HEK293T (cell line): ENCODE data around the gene PSME2.

ENCODE experiments used
- CTCF ChIA-PET: fragments of 350-600 bp; formaldehyde crosslinking; extraction: SDS; loops from one replicate; lab custom pipeline; 2021; ENCODE audit warnings: antibody characterized with exemption, inconsistent platforms; lab: Yijun Ruan, JAX
- POLR2A ChIA-PET: fragments of 350-600 bp; formaldehyde crosslinking; extraction: SDS; loops from one replicate; lab custom pipeline; 2020; ENCODE audit warnings: antibody characterized with exemption, inconsistent platforms; lab: Yijun Ruan, JAX
- DNase-seq: peaks from one replicate; pipeline ENCODE4 v3.0.0; 2012; ENCODE audit warnings: mixed read lengths; ENCODE audit errors: extremely low spot score
- ARNT ChIP-seq: fragments of 450-650 bp; IDR thresholded peaks from 2 replicates; pipeline ENCODE4 v1.6.1; 2017; ENCODE audit warnings: mild to moderate bottlenecking
- BHLHE40 ChIP-seq: fragments of 450-650 bp; IDR thresholded peaks from 2 replicates; pipeline ENCODE4 v1.6.1; 2016; ENCODE audit warnings: mild to moderate bottlenecking, moderate library complexity, borderline replicate concordance
- CTBP1 ChIP-seq: fragments of 450-650 bp; IDR thresholded peaks from 2 replicates; pipeline ENCODE4 v1.6.1; 2016; ENCODE audit warnings: borderline replicate concordance
- ELF4 ChIP-seq: fragments of 450-650 bp; IDR thresholded peaks from 2 replicates; pipeline ENCODE4 v1.6.1; 2017; ENCODE audit warnings: antibody characterized with exemption
- FOXA1 ChIP-seq: fragments of 450-650 bp; IDR thresholded peaks from 2 replicates; pipeline ENCODE4 v1.6.1; 2016; ENCODE audit warnings: mild to moderate bottlenecking
- FOXK2 ChIP-seq: fragments of 450-650 bp; IDR thresholded peaks from 2 replicates; pipeline ENCODE4 v1.6.1; 2016; ENCODE audit warnings: mild to moderate bottlenecking
- FOXM1 ChIP-seq: fragments of 450-650 bp; IDR thresholded peaks from 2 replicates; pipeline ENCODE4 v1.6.1; 2017; ENCODE audit warnings: mild to moderate bottlenecking, borderline replicate concordance
- HDGF ChIP-seq: fragments of 450-650 bp; IDR thresholded peaks from 2 replicates; pipeline ENCODE4 v1.6.1; 2017; ENCODE audit warnings: antibody characterized with exemption, borderline replicate concordance
- L3MBTL2 ChIP-seq: fragments of 450-650 bp; conservative IDR thresholded peaks from 2 replicates; pipeline ENCODE4 v1.6.1; 2016; ENCODE audit warnings: mild to moderate bottlenecking
- LEF1 ChIP-seq: fragments of 450-650 bp; IDR thresholded peaks from 2 replicates; pipeline ENCODE4 v1.6.1; 2017; ENCODE audit warnings: mild to moderate bottlenecking, borderline replicate concordance
- NFRKB ChIP-seq: fragments of 450-650 bp; IDR thresholded peaks from 2 replicates; pipeline ENCODE4 v1.6.1; 2016; ENCODE audit warnings: mild to moderate bottlenecking, moderate library complexity
- SP1 ChIP-seq: fragments of 450-650 bp; IDR thresholded peaks from 2 replicates; pipeline ENCODE4 v1.6.1; 2017
- SUZ12 ChIP-seq: fragments of 450-650 bp; IDR thresholded peaks from 2 replicates; pipeline ENCODE4 v1.6.1; 2016; ENCODE audit warnings: mild to moderate bottlenecking
- TARDBP ChIP-seq: fragments of 450-650 bp; IDR thresholded peaks from 2 replicates; pipeline ENCODE4 v1.6.1; 2016
- ZNF384 ChIP-seq: fragments of 450-650 bp; IDR thresholded peaks from 2 replicates; pipeline ENCODE4 v1.6.1; 2016
- TF ChIP-seq, protein P1 (sequence below): fragments of 450-650 bp; IDR thresholded peaks from 2 replicates; pipeline ENCODE4 v1.6.1; 2016

Gene PSME2

DNA sequence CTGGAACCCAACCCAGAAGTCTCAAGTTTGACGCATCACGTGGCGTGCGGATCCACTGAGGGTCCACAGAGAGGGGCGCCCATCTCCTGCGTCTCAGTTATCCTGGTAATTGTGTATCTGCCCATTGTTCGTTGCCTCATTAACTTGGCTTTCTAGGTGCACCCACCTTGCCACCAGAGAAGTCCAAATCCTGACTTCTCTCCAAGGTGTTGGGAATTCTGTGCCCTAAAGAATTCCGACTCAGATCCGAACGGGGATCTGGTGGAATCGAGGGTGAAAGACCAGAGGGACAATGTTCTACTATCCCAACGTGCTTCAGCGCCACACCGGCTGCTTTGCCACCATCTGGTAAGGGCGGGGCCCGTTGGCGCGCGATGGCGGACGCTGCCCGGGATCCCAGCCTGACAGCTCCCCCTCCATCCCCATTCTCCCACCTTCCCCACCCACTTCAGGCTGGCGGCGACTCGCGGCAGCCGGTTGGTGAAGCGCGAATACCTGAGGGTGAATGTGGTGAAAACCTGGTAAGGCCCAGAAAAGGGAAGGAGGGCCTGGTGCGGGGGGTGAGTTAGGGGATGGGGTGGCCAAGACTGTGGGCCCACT lies 26.0 kb upstream of the PSME2 start:
- TF ChIP-seq FOXK2 (no peak), BHLHE40 (no peak), TARDBP (no peak), FOXM1 (no peak), ARNT (no peak), ZNF384 (no peak), SUZ12 (no peak), SP1 (no peak), CTBP1 (no peak), L3MBTL2 (no peak)
- TF ChIP-seq, protein P1, sequence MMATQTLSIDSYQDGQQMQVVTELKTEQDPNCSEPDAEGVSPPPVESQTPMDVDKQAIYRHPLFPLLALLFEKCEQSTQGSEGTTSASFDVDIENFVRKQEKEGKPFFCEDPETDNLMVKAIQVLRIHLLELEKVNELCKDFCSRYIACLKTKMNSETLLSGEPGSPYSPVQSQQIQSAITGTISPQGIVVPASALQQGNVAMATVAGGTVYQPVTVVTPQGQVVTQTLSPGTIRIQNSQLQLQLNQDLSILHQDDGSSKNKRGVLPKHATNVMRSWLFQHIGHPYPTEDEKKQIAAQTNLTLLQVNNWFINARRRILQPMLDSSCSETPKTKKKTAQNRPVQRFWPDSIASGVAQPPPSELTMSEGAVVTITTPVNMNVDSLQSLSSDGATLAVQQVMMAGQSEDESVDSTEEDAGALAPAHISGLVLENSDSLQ = no peak
- CTCF ChIA-PET = interaction anchor here (0.6 to 1.5 kb wide), 2 partner anchors 11 to 28 kb away, joined by 3 to 4 read pairs; partner anchors contain the start of gene IRF9
- POLR2A ChIA-PET = no interaction called here
- no peak for DNase-seq

DNA sequence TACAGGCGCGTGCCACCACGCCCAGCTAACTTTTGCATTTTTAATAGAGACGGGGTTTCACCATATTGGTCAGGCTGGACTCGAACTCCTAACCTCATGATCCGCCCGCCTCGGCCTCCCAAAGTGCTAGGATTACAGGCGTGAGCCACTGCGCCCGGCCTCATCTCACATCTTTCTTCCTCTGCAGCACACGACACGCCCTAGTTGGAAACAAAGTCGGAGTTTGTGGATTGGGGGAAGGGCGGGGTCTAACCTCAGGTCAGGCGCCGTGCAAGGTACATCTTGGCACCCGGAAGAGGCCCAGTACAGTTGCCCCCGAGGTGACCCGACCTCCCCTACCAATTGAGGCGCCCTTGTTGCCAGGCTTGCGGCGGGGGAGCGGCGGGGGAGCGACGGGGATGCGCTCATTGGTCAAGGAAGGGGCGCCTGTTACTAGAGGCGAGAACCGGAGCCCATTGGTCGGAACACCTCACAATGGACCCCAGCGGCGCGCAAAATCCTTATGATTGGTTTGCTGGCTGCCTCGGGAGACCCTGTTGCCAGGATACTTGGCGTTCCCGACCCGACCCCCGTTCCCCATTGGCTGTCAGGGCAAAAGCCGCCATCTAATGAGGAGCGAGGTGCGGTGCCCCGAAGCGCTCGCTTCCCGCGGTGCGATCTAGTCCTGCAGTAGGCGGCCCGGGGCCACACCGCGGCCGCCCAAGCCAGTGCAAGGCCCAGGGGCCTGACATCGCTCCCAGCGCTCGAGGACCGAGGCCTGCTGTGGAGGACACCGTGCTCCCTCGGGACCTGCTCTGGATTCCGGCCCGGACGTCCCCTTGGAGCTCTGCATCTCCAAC lies 25.2 kb upstream of the PSME2 start, which contains the start of gene REC8:
REC8 (plus strand) TSS at position 659 of the 839 bp plus-strand sequence. CDS start 473 bp downstream, outside the sequence.
- CTCF ChIA-PET = interaction anchor here (1.5 kb wide), 1 partner anchor 10 kb away, joined by 4 read pairs; the partner anchor contains the start of gene IRF9
- TF ChIP-seq ZNF384 (no peak), LEF1 (no peak), ELF4 (no peak), TARDBP (no peak), L3MBTL2 (no peak), SP1 (no peak), SUZ12 (no peak), FOXK2 (no peak), BHLHE40 (no peak), ARNT (no peak), CTBP1 (no peak), FOXM1 (no peak), FOXA1 (no peak), NFRKB (no peak)
- TF ChIP-seq, protein P1 = no peak
- no peak for DNase-seq
- POLR2A ChIA-PET = interaction anchor here (1.8 kb wide), 1 partner anchor 10 kb away, joined by 7 read pairs; the partner anchor contains the start of gene IRF9

DNA sequence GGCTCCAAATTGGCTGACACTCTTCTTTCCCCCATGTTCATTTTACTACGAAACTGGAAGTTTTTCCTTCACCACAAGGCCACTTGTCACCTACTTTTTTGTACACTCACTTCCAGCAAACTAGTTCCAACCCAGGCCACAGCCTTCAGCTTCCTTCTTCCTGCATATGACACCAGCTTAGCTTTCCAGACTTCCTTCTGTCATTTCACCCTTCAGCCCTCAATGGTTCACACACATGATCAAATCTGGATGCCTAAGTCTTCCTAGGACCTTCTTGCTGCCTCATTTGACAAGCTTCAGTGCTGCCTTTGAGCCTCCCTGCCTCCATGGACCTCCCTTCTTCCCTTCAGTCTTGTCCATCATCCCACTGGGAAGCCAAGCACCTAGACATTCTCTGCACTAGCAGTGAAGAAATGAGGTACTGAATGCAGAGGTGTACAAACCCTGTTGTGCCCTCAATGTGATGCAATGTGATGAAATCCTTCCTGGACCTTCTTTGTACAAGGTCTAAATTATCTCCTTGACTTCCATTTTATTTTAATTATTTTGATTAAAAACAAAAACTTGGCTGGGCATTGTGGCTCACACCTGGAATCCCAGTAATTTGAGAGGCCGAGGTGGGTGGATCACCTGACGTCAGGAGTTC lies 21.2 kb upstream of the PSME2 start:
- ChIA-PET CTCF (no interaction called here), POLR2A (no interaction called here)
- no peak for DNase-seq
- TF ChIP-seq SUZ12 = no peak
- TF ChIP-seq FOXA1 = no peak
- no peak for TF ChIP-seq NFRKB

DNA sequence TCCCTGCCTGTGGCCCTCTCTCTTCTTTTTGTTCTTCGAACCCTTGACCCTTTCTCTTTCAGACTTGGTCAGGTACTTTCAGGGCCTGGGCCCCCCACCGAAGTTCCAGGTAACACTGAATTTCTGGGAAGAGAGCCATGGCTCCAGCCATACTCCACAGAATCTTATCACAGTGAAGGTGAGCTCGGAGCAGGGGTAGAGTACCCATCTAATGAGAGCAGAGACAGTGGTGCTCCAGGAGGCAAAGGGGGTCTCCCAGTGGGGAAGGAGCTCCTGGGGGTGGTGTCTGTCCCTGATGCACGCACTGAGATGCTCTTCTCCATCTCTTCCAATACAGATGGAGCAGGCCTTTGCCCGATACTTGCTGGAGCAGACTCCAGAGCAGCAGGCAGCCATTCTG lies 19.4 kb upstream of the PSME2 start:
- TF ChIP-seq CTBP1 (no peak), SUZ12 (no peak), ARNT (no peak), HDGF (no peak), L3MBTL2 (no peak), TARDBP (no peak), NFRKB (no peak), SP1 (no peak), BHLHE40 (no peak), LEF1 (no peak), ELF4 (no peak), FOXM1 (no peak), ZNF384 (no peak), FOXK2 (no peak), FOXA1 (no peak)
- TF ChIP-seq, protein P1 = no peak
- CTCF ChIA-PET = no interaction called here
- POLR2A ChIA-PET = interaction anchor here (0.5 kb wide), 1 partner anchor 25 kb away, joined by 3 read pairs; no protein-coding TSS in a partner anchor
- no peak for DNase-seq

DNA sequence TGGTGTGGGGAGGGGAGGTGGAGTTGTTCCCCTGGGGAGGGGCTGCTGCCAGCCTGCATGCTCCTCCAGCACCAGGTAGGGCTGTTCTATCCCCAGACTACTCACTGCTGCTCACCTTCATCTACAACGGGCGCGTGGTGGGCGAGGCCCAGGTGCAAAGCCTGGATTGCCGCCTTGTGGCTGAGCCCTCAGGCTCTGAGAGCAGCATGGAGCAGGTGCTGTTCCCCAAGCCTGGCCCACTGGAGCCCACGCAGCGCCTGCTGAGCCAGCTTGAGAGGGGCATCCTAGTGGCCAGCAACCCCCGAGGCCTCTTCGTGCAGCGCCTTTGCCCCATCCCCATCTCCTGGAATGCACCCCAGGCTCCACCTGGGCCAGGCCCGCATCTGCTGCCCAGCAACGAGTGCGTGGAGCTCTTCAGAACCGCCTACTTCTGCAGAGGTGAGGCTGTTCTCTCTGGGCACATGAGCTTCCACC lies 18.1 kb upstream of the PSME2 start:
- ChIA-PET POLR2A (interaction anchor here (1.1 to 1.6 kb wide), 2 partner anchors 23 to 50 kb away, joined by 3 to 5 read pairs; partner anchors contain the start of genes DCAF11, EMC9 and NRL), CTCF (no interaction called here)
- TF ChIP-seq FOXK2 (no peak), TARDBP (no peak), ARNT (no peak)
- DNase-seq = no peak
